OCI-LY1 (cell line): ENCODE measurements around the gene JAKMIP3.

ENCODE experiments used
- EZH2 ChIP-seq: fragments of 200-600 bp; sonication (generic), shearing (Covaris generic); IDR thresholded peaks from 2 replicates; pipeline ENCODE4 v1.8.0; 2017; ENCODE audit warnings: borderline replicate concordance, mixed run types, mild to moderate bottlenecking, antibody characterized with exemption, low read length, moderate library complexity, mixed read lengths
- TF ChIP-seq, protein P1 (sequence below): fragments of 200-600 bp; sonication (generic), shearing (Covaris generic); IDR thresholded peaks from 2 replicates; pipeline ENCODE4 v1.5.1; 2017; ENCODE audit warnings: mild to moderate bottlenecking, antibody characterized with exemption, low read length, moderate library complexity, mixed read lengths

- TF ChIP-seq, protein P1, sequence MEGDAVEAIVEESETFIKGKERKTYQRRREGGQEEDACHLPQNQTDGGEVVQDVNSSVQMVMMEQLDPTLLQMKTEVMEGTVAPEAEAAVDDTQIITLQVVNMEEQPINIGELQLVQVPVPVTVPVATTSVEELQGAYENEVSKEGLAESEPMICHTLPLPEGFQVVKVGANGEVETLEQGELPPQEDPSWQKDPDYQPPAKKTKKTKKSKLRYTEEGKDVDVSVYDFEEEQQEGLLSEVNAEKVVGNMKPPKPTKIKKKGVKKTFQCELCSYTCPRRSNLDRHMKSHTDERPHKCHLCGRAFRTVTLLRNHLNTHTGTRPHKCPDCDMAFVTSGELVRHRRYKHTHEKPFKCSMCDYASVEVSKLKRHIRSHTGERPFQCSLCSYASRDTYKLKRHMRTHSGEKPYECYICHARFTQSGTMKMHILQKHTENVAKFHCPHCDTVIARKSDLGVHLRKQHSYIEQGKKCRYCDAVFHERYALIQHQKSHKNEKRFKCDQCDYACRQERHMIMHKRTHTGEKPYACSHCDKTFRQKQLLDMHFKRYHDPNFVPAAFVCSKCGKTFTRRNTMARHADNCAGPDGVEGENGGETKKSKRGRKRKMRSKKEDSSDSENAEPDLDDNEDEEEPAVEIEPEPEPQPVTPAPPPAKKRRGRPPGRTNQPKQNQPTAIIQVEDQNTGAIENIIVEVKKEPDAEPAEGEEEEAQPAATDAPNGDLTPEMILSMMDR = no peak
- no peak for TF ChIP-seq EZH2
Observed at GRCh38 chr10:132041340-132041739, 24.4 kb upstream of the JAKMIP3 start.
